GM21737 (cell line): ENCODE results near the gene FNDC5.

Experiments
- ATAC-seq: cut with Tn5 transposase; IDR thresholded peaks from one replicate; pipeline ENCODE4 v1.9.1; 2021; ENCODE audit warnings: mild to moderate bottlenecking, moderate library complexity; ENCODE audit not compliant: unreplicated experiment

Gene FNDC5

DNA sequence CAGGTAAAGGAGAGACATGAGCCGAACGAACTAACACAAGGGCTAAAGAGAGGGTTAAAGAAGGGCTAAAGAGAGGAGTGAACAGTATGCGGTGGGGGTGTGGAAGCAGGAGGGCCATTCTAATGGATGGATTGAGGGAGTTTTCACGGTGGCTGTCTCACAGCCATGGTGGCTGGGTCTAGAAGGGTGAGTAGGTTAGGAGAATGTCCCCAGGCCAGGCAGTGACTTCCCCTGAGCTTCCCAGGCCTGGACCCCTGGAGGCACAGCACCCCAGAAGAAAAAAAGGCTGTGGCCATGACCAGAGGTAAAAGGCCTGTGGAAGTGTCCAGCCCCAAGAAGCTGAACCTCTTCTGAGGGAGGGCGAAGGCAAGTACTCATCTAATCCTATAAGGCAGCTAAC lies 3.6 kb downstream of the FNDC5 start:
- ATAC-seq = no peak

DNA sequence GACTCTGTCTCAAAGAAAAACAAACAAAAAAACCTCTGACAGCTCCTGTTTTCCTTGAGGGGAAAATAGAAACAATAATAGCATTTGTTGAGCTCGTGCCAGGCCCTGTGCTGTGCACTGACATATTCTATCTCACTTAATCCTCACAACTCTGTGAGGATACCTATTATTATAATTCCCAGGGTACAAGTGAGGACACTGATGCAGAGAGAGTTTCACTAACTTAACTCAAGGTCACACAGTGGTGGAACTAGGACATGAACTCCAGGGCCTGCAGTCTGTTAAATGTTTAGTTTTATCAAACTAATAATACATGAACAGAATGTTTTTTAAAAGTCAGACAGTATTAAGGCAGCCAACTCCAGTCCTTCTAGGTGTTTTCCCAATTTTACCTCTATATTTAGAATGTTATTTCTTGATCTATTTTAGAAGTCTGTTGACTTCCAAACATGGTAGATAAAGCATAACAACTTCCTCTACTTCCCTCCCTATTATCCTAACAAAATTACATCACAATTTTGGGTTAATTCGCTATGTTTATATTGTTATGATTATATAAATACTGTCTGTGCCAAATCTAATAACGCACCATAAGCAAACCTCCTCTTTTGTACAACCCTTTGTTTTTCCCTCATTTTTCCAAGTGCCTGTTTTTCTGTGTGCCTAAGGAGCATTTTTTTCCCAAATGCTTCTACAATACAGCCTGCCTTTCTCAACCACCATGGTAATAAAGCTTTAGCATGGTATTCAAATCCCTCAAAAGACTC lies 4.9 kb downstream of the FNDC5 start:
- no peak for ATAC-seq

DNA sequence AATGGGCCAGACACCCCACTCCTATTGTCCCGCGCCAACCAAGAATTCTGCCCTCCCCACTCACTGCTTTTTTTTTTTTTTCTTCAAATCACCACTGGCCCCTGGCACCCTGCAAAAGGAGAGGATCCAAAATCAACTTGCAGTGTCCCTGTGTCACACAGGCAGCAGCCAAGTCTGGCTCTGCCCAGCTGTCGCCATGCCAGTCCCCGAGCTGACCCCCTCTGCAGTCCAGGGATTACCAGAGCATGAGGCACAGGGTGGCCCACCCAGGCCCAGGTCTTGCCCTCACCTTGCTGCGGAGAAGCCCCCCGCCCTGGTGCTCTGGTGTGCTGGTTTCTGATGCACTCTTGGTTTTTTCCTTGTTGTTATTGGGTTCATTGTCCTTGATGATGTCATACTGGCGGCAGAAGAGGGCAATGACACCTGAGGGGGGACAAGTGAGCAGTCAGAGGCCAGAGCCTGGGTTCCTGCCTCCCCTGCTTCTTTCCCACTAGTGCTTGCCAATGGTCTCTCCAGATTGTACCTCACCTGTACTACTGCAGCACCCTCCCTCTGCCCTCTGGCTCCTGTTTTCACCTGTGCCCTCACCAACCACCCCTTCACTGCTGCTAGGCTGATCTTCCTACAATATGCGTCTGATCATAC lies 6.2 kb downstream of the FNDC5 start:
- no peak for ATAC-seq

DNA sequence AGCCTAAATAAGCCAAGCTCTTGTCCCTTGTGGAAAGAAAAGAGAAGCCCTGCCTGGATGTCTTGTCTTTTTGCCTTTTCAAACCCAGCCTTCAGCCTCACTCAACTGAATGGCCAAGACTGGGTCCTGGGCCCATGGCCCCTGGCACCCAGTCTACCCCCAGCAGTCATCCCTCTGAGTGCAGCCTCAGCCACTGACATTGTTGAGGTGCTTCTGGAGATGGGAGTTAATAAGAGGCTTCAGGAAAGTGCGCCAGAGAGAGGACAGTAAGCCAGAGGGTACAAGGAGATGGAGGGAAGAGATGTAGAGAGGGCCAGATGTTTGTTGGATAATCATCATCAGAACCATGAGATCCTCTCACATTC lies 6.8 kb downstream of the FNDC5 start:
- ATAC-seq = no peak

DNA sequence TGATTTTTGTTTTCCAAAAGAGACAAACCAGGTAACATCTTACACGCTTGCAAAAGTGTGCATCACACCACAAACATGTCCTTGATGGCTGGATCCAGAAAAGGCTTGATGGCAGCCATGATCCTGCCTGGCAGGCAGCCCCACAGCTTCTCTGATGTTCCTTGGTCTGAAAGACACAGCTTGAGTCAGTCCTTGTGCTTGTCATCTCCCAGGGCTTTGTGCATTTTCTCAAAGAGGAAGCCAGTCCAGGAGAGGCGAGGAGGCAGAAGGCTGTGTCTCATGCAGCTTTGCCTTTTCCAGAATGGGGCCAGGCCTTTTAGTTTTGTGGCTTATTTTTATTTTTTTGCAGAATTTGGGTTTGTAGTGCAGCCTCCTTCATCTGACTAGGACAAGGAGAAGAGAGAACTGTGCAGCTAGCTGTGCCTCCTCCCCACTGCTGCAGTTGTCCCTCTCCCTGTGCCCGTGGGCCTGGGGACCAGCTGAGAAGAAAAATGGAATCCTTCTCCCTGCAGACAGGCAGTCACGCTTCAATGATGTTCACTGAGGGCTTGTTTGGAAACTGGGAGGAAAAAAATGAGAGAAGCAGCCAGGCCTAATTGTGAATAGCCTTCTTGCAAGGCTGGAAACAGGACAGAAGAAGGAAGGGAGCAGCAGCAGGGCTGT lies 7.4 kb downstream of the FNDC5 start:
- no peak for ATAC-seq

DNA sequence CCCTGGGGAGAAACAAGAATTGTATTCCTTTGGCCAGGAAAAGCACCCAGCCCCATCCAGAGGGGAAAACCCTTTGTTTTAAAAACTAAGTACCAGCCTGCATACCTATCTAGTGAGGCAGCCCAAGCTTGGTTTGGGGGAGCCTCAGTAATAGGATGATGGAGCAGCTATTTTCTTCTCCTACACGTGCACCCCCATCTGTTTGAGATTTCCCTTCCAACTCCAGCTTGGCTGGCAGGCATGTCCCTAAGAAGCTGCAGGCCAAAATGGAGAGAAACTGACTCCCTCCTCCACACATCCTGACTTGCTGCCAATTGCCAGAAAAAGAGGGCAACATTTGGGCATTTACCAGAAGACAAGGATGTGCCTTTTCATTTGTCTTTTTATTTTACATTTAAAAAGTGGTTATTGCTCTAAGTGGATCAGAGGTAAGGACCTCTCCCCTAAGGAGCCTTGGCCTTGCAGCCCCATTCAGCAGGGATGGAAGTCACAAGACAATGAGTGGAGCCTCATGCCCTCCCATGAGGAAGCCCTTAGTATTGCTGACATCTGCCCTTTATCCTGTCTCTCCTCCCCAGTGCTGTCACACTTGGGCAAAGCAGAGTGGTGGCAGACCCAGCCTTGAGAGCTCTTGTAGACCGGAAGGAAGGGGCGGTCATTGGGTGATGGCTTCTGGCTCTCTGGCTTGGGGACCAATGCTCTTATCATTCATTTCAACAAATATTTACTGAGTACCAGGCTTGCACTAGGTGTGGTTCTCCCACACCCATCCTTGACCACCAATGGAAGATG lies 8.6 kb downstream of the FNDC5 start:
- no peak for ATAC-seq

DNA sequence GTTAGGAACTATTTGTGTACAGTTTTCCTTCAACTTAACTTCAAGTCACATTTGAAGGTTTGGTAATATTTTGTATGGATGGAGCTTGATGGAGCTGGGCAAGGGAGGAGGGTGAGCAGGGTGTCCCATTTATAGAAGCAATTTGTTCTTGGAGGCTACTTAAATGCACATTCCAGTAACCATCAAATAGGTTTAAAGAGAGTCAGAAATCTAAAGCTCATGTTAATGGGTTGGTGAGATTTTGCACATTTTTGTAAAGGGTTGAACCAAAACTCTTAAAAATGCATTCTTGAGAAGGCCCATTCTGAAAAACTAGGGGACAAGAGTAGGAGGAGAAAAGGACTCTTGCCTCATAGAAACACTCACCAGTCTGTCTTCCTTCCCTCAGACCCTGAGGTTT lies 10.1 kb downstream of the FNDC5 start:
- no peak for ATAC-seq

DNA sequence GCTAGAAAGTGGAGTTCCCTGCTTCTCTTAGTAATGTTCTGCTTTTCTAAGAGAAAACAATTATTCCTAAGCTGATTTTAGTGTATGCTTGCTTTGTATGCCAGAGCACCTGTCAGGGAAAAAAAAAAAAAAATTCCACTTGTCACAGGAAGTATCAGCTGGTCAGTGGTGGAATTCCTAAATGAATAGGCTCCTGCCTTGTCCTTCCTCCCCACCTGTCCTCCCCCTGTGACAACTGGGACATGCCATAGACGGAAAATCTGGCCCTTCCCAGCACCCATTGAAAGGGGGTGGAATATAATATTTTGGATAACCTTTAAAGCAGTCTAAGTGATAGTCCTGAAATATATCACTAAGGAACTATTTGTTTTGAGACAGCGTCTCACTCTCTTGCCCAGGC lies 10.8 kb downstream of the FNDC5 start:
- no peak for ATAC-seq

DNA sequence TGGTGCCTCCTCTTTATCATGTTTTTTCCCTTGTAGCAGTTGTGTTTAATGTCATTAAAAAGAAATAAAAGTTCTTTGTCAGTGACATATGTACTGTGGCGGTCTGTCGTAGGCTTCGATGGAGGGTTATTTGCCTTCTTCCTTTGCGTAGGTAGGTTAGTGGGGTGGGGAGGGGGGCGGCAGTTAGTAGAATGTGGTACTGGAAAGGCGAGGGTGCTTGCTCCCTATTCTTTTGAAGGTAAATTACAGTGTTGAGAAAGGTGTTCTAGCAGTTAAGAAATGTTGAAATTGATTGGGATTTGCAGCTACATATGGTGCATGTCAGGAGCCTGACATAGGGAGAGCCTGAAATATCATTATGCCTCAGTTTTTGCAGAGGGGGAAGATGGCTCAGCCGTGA lies 11.9 kb downstream of the FNDC5 start:
- ATAC-seq = no peak

DNA sequence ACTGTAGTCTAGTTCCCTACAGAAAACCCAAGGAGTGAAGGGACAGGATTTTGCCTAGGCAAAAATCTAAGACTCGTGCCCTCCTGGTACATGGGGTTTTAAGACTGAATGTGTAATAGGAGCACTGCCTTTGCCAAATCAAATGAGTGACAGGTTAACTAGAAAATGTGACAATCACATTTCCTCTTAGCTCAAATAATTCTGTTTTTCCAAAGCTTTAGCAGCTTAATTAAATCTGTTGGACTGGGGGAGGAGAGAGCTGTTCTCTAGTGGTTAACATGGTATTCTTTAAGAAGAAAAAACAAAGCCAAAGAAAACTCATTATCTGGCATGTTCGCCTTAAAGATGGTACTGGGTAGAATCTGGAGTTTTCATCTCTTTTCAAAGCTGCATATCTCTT lies 12.6 kb downstream of the FNDC5 start:
- no peak for ATAC-seq

DNA sequence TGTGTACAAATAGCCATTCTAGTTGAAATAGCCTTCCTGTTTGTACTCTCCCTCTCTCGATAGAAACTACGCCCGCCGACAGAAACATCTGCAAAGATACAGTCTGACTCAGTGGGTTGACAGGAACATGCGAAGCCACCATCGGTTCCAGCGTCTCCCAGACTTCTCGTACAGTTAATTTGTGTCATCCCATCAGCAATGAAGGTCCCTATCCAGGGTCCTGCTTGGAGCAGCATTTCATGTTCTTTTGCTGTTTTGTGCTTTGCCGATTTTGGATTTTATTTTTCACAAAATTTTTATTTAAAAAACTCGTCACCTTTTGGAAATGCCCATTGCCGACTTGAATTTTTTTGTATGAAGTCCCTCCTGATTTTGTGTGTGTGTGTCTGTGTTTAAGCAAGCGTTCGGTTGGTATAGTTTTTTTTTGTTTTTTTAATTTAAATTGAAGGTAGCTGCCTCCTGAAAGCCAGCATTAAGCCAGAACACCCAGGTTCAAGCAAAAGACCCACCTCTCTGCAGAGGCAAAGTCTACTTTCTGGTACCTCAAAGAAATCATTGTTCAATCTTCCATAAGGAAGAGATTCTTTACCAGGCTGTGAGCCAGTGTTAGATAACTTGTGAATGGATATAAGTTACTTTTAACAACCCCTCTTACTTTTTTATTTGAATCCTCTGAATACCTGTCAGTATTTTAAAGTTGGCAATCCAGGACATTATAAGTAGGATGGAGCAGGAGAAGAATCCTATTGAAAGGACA lies 14.7 kb downstream of the FNDC5 start:
- no peak for ATAC-seq

DNA sequence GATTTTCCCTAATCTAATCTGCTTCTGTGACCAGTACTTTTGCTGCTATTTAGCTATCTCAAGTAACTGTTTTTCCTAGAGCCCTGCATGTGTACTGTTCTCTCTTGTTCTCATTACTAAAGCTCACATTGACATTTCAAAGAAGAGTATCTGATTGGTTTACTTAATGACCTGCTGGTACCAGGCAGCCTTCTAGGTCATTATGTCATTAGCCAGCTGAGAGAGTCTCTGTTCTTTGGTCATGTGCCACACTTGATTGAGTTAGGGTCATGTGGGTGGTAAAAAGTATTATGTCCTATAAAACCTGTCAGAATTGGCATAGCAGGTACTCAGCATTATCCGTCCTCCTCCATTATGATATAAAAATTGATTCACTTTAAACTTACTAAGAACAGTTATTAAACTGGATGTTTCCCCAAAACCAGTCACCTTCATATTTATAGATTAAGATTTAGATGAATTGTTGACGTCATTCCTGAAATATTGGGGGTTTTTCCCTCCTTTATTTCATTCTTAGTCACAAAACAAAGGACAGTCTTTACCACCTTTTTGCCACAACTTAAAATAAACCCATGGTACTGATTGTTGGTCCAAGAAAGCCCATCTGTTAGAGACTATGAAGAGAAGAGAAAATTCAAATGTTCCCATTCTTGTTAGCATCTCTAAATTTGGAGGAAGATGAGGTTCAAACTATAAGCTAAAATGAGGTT lies 22.2 kb downstream of the FNDC5 start:
- ATAC-seq = no peak

DNA sequence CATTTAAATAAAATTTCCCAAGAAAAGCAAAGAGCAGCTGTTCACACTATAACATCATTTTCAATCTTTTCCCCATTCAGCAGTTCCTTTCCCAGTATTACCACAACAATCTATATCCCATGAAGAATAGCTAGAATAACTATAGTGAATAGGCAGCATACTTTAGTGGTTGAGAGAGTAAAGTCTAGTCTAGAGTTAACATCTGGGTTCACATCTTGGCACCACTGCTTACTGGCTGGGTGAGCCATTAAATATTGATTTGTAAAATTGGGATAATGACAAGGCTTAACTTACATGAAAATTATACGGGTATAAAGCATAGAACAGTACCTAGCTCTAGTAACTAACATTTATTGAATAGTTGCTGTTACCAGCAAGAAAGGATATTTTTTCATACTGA lies 38.8 kb downstream of the FNDC5 start:
- no peak for ATAC-seq

DNA sequence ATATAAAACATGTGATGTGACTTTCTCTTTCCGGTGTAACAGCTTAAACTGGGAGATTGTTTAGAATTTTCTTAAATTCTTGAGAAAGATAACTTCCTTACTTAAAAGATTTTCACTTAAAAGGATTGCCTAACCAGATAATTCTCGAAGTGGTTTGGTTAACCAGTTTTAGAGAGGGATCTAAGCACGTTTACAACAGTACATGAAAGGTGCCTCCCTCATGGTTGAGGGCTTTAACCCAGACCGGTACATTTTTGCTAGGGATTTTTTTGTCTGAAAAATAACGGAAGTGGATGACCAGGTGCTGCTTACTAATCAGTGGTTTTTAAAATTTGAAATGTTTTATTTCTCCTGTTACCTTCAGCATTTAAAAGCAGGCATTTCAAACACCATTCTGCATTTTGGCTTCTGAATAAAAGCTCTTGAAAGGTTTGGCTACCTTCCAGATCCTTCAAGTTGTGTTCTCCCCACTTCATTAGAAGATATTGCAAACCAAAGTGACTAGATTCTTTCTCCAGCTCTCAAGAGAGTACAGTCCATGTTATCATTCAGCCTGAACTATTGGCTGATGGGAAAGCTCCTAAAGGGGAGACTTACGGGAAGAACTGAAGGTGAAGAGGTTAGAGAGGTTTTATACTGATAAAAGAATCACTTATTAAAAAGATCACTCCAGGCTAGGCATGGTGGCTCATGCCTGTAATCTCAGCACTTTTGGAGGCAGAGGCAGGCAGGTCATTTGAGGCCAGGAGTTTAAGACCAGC lies 40.4 kb downstream of the FNDC5 start:
- no peak for ATAC-seq

DNA sequence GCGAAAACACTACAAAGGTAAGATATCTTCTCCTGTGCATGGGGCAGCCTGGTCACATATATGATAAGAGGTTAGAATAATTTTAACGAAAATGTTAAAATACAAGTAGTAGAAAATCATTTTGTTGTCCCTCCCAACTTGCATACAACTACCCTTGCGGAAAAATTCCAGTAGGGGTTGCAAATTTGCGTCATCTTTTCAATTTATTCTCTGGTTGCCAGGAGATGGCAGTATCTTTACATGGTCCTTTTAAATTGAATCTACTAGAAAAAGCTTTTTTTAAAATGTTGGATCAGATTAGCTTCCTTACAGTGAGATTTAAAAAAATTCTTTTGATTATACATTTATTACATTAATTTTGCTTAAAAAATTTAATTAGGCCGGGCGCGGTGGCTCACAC lies 42.4 kb downstream of the FNDC5 start:
- no peak for ATAC-seq

DNA sequence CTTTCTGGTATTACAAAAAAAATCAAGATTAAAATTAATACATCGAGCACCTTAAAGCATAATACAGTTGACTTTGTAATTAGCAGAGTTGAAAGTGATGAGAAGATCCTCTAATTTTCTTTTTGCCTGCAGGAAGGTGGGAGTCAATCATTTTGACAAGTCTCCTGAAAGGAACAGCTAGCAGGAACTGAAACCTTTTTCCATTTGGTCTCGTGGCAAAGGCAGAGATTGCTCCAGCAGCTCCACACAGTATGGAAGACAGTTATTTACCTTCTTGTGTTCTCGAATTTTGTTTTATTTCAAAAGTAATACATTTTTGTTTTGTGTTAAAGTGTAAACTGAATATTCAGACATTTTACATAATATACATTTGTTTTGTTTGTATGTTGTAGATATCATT lies 45.5 kb downstream of the FNDC5 start:
- no peak for ATAC-seq

DNA sequence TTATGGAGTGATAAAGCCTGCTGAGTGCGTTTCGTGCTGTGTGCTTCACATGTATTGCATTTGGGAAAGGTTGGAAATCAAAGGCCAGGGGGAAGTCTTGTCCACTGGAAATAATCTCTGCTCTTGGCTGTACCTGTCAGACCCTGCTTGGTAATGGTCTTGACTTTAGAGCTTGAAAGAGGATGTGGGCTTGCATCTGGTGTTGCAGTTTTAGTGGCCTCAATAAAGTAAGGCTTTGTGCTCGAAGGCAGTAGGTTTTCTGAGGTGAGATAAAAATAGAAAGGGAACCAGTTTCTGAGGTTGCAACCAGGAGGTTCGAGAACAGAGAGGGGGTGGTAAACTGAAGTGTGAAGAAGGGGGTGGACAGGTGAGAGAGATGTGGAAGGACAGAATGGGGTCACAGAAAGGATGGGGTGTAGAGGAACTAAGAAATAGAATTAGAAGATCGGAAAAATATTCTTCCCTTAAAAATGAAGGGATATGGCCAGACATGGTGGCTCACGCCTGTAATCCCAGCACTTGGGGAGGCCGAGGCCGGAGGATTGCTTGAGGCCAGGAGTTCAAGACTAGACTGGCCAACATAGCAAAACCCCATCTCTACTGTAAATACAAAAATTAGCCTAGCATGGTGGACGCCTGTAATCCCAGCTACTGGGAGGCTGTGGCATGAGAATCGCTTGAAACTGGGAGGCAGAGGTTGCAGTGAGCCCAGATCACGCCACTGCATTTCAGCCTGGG lies 51.7 kb downstream of the FNDC5 start:
- peak; percentile 46 for ATAC-seq

DNA sequence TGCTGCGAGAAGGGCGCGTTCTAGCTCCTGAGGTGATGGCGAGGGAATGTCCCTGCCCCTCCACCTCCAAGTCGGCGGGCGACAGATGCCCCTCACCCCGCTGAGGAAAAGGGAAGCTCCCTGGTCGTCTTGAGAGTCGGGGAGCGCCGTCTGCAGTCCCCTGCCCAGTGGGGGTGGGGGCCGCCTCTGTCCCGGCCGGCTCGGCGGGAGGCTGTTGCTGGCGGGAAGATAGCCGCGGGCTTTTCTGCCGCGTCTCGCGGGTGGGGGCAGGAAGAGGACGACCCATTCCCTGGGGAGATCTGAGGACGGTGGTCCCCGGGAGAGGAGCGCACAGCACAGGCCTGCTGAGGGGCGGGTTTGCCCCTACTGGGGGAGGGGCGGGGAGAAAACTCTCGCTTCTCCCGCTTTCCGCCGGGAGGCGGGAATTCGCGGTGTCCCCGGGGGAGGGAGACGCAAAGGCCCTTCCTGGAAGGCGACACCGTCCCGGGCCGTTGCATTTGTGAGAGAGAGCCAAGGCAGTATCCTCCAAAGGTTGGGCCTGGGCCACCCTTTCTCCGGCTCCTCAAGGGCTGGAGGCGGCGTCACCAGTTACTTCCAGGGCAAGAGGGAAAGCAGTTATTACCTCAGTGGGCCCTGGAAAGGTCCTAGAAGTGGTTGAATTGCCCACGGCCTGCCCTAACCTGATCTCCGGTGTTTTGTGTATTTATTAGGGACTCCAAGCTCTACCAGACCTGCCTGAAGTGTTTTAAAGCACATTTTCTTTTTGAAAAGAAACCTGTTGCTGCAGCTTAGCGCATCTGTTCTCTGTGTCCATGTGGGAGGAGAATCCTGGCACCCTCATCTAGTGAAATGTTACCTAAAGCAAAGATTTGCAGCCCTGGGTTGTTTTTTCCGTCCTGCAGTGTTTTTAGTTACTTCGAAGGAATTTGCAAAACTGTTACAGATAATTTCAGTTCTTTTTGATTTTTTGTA lies 52.6 kb downstream of the FNDC5 start:
- peak; percentile 10 for ATAC-seq
